ENCODE measurements around the gene MALAT1.

GRCh38 chr11:65500387-65501185 lies 1.7 kb downstream of the MALAT1 start:
- TF ChIP-seq CTCF (IDR thresholded peaks at IDR 0.05) (no peak), EZH2 (IDR thresholded peaks at IDR 0.05; ENCODE audit: borderline replicate concordance, insufficient read depth, low read depth, low read length, poor library complexity, severe bottlenecking) (no peak)
